ENCODE results near the gene PSME2. TPM values are rescaled to one million over a fixed set of nuclear protein-coding genes. Genes with fewer than 3 reads are reported as not detected.
"Not testable (repeated sequence)": the region's sequence is repeated elsewhere in the genome, so short reads cannot be mapped to it uniquely, and the experiment has no call there.

Gene PSME2
- total RNA-seq, 1 experiment from 2014 or later = 153 TPM

DNA sequence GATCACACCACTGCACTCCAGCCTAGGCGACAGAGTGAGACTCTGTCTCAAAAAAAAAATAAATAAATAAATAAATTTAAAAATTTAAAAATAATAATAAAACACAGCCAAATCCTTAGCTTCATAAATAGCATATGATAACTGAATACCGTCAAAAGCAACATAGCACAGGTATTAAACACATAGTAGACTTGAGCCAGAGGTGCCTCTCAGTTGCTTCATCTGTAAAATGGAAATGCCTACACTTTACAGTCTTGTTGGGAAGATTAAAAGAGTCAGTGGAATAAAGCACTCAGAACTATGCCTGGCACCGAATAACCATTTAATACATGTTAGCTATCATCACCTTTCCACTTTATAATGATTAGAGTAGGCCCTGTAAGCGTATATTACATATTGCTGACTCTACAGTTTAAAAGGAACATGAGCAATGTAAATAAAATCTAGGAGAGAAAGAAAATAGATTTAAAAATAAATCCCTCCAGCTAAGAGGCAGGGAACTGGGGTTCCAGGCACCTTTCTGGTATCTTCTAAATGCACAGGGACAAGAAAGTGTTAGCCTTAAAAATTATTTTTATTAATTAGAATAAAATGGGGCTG, 39.6 kb downstream of the PSME2 start:
- Histone ChIP-seq H3K9me2 (ENCODE audit: insufficient read depth) (no peaks in the 10 kb centered on the region), H3K4me3 (no peak overlapping the region), H3K9me3 (ENCODE audit: insufficient read depth, low read depth) (no peaks in the 10 kb centered on the region), H3K36me3 (ENCODE audit: low read depth) (no peaks in the 10 kb centered on the region), H2AFZ (no peak overlapping the region), H3F3A (ENCODE audit: insufficient read depth, low read depth) (peaks cover 11% of the 10 kb centered on the region), H4K20me1 (ENCODE audit: insufficient read depth) (no peaks in the 10 kb centered on the region), H3K4me1 (replicated peaks; ENCODE audit: insufficient read depth) (peaks cover 21% of the 10 kb centered on the region), H3K4me2 (no peak overlapping the region), H3K79me2 (ENCODE audit: low read depth) (no peaks in the 10 kb centered on the region), H3K27me3 (ENCODE audit: insufficient read depth, low read depth) (no peaks in the 10 kb centered on the region), H3K27ac (no peak overlapping the region)
- CTCF ChIA-PET = no interaction called here
- no peak for TF ChIP-seq EZH2 (IDR thresholded peaks at IDR 0.05; ENCODE audit: low read depth)
- TF ChIP-seq, protein P1, sequence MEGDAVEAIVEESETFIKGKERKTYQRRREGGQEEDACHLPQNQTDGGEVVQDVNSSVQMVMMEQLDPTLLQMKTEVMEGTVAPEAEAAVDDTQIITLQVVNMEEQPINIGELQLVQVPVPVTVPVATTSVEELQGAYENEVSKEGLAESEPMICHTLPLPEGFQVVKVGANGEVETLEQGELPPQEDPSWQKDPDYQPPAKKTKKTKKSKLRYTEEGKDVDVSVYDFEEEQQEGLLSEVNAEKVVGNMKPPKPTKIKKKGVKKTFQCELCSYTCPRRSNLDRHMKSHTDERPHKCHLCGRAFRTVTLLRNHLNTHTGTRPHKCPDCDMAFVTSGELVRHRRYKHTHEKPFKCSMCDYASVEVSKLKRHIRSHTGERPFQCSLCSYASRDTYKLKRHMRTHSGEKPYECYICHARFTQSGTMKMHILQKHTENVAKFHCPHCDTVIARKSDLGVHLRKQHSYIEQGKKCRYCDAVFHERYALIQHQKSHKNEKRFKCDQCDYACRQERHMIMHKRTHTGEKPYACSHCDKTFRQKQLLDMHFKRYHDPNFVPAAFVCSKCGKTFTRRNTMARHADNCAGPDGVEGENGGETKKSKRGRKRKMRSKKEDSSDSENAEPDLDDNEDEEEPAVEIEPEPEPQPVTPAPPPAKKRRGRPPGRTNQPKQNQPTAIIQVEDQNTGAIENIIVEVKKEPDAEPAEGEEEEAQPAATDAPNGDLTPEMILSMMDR (conservative IDR thresholded peaks at IDR 0.05) = no peak
- intact Hi-C loops (cut with micrococcal nuclease; ENCODE audit: unreplicated experiment) = no loop called here
- BruUV-seq (replicated peaks) = no TSS peak
- no peak for DNase-seq
- POLR2A ChIA-PET (ENCODE audit: unreplicated experiment) = no interaction called here

DNA sequence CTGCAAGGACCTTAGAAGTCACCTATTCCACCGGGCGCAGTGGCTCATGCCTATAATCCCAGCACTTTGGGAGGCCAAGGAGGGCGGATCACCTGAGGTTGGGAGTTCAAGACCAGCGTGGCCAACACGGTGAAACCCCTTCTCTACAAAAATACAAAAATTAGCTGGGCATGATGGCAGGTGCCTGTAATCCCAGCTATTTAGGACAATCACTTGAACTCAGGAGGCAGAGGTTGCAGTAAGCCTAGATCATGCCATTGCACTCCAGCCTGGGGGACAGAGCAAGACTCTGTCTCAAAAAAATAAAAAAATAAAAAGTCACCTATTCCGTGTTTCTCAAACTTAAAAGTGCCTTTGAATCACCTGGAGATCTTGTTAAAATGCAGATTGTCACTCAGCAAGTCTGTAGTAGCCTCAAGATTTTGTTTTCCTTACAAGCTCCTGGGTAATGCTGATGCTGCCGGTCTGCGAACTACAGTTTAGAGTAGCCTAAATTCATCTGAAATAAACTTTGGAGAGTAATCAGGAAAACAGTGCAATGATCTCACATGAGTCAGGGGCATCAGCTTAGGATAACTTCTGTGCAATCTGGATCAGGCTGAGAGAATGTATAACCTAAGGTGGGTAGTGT, 40.7 kb downstream of the PSME2 start:
- H3K9me3 ChIP-seq (ENCODE audit: insufficient read depth, low read depth); intact Hi-C loops (cut with micrococcal nuclease; ENCODE audit: unreplicated experiment); BruUV-seq (replicated peaks); POLR2A ChIA-PET (ENCODE audit: unreplicated experiment); H3K4me2 ChIP-seq; H3K79me2 ChIP-seq (ENCODE audit: low read depth); H3K27ac ChIP-seq; H4K20me1 ChIP-seq (ENCODE audit: insufficient read depth); CTCF ChIA-PET; DNase-seq; H3K27me3 ChIP-seq (ENCODE audit: insufficient read depth, low read depth); H3K4me3 ChIP-seq; H2AFZ ChIP-seq; H3K9me2 ChIP-seq (ENCODE audit: insufficient read depth); H3K36me3 ChIP-seq (ENCODE audit: low read depth): not testable (repeated sequence)
- peaks cover 11% of the 10 kb centered on the region for H3F3A ChIP-seq (ENCODE audit: insufficient read depth, low read depth)
- peaks cover 19% of the 10 kb centered on the region for H3K4me1 ChIP-seq (replicated peaks; ENCODE audit: insufficient read depth)

DNA sequence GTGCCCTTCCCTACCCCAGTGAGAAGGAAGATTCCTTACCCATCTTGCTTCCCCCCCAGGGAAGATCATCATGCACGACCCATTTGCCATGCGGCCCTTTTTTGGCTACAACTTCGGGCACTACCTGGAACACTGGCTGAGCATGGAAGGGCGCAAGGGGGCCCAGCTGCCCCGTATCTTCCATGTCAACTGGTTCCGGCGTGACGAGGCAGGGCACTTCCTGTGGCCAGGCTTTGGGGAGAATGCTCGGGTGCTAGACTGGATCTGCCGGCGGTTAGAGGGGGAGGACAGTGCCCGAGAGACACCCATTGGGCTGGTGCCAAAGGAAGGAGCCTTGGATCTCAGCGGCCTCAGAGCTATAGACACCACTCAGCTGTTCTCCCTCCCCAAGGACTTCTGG, 43.0 kb downstream of the PSME2 start:
- no TSS peak for BruUV-seq (replicated peaks)
- intact Hi-C loops (cut with micrococcal nuclease; ENCODE audit: unreplicated experiment) = no loop called here
- H3K4me1 ChIP-seq (replicated peaks; ENCODE audit: insufficient read depth) = 0 out of 2 replicates have a peak, but pooled peaks cover under 1% of the 10 kb centered on the region

More for the DNA sequence above, 43.0 kb downstream of the PSME2 start:
- no peaks in the 10 kb centered on the region for H3K9me2 ChIP-seq (ENCODE audit: insufficient read depth)
- no peak for DNase-seq
- TF ChIP-seq, protein P1 (conservative IDR thresholded peaks at IDR 0.05) = no peak
- TF ChIP-seq EZH2 (IDR thresholded peaks at IDR 0.05; ENCODE audit: low read depth) = no peak
- no peaks in the 10 kb centered on the region for H3K9me3 ChIP-seq (ENCODE audit: insufficient read depth, low read depth)
- no peak overlapping the region for H3K4me3 ChIP-seq
- H3K4me2 ChIP-seq = no peak overlapping the region
- POLR2A ChIA-PET (ENCODE audit: unreplicated experiment) = no interaction called here
- no peak overlapping the region for H2AFZ ChIP-seq
- no peaks in the 10 kb centered on the region for H3K79me2 ChIP-seq (ENCODE audit: low read depth)
- CTCF ChIA-PET = no interaction called here
- H3K27me3 ChIP-seq (ENCODE audit: insufficient read depth, low read depth) = no peaks in the 10 kb centered on the region
- no peaks in the 10 kb centered on the region for H3F3A ChIP-seq (ENCODE audit: insufficient read depth, low read depth)
- H4K20me1 ChIP-seq (ENCODE audit: insufficient read depth) = no peaks in the 10 kb centered on the region
- H3K27ac ChIP-seq = no peak overlapping the region
- H3K36me3 ChIP-seq (ENCODE audit: low read depth) = no peaks in the 10 kb centered on the region
